HFFc6 (cell line): Measurements from ENCODE around the gene ME3. TPM values are rescaled to one million over a fixed set of nuclear protein-coding genes. Genes with fewer than 3 reads are reported as not detected.

Source experiments
- DNase-seq: peaks from one replicate; pipeline ENCODE4 v3.0.0-alpha.2; 2018
- H3K27ac Mint-ChIP-seq: 2 replicates; pipeline ENCODE4 v1.8.0; 2020; ENCODE audit warnings: mild to moderate bottlenecking, mixed read lengths
- H3K27me3 Mint-ChIP-seq: 2 replicates; pipeline ENCODE4 v1.8.0; 2021; ENCODE audit warnings: mild to moderate bottlenecking, moderate library complexity, mixed read lengths; ENCODE audit not compliant: insufficient read depth
- H3K36me3 Mint-ChIP-seq: 2 replicates; pipeline ENCODE4 v1.8.0; 2021; ENCODE audit warnings: low read depth, mixed read lengths
- H3K4me1 Mint-ChIP-seq: 2 replicates; pipeline ENCODE4 v1.8.0; 2020; ENCODE audit warnings: low read depth, mixed read lengths
- H3K4me3 Mint-ChIP-seq: 2 replicates; pipeline ENCODE4 v1.8.0; 2020; ENCODE audit warnings: mild to moderate bottlenecking, moderate library complexity, mixed read lengths
- H3K9me3 Mint-ChIP-seq: 2 replicates; pipeline ENCODE4 v1.8.0; 2020; ENCODE audit warnings: mild to moderate bottlenecking, mixed read lengths
- CTCF ChIP-seq: fragments of 200-600 bp; sonication (generic); IDR thresholded peaks from 2 replicates; pipeline ENCODE4 v1.5.0; 2021; ENCODE audit warnings: antibody characterized with exemption, mild to moderate bottlenecking
- total RNA-seq, 6 experiments: library from RNA; stranded (reverse); fragmentation: NEBNext Ultra II Directional; extraction: Animal tissue kit (Norgen Biotek cat#: 25700); gene quantifications; 2 replicates in 1 of 6; 3 replicates in 5 of 6; pipeline ENCODE4 v1.2.3, GENCODE V29; 2021

The ME3 gene
- total RNA-seq, 6 experiments from 2014 or later = 3.5 to 8.6 (median 6.6) TPM

- H3K4me1 Mint-ChIP-seq = peaks cover 36% of the 10 kb centered on the region
- no peaks in the 10 kb centered on the region for H3K9me3 Mint-ChIP-seq
- no peak for TF ChIP-seq CTCF
- DNase-seq = no peak
- H3K27me3 Mint-ChIP-seq = no peaks in the 10 kb centered on the region
- H3K27ac Mint-ChIP-seq = no peak overlapping the region
- H3K36me3 Mint-ChIP-seq = no peaks in the 10 kb centered on the region
- H3K4me3 Mint-ChIP-seq = no peak overlapping the region
These were observed 159.3 kb downstream of the ME3 start for GRCh38 chr11:86513138-86513537.

- no peak for TF ChIP-seq CTCF
- H3K36me3 Mint-ChIP-seq = 0 out of 2 replicates have a peak, but pooled peaks cover 1% of the 10 kb centered on the region
These were observed 161.3 kb downstream of the ME3 start for GRCh38 chr11:86511086-86511551.

GRCh38 chr11:86510674-86511073 is 161.7 kb downstream of the ME3 start:
- Mint-ChIP-seq H3K9me3 (no peaks in the 10 kb centered on the region), H3K27me3 (no peaks in the 10 kb centered on the region), H3K36me3 (0 out of 2 replicates have a peak, but pooled peaks cover 5% of the 10 kb centered on the region), H3K27ac (no peak overlapping the region), H3K4me3 (no peak overlapping the region), H3K4me1 (peaks cover 11% of the 10 kb centered on the region)
- no peak for TF ChIP-seq CTCF
- DNase-seq = no peak

More at GRCh38 chr11:86511086-86511551, 161.3 kb downstream of the ME3 start:
- no peak overlapping the region for H3K4me3 Mint-ChIP-seq
- peaks cover 16% of the 10 kb centered on the region for H3K4me1 Mint-ChIP-seq
- H3K27me3 Mint-ChIP-seq = no peaks in the 10 kb centered on the region
- peak; percentile 48 for DNase-seq
- no peaks in the 10 kb centered on the region for H3K9me3 Mint-ChIP-seq
- H3K27ac Mint-ChIP-seq = no peak overlapping the region

GRCh38 chr11:86510097-86510496 is 162.3 kb downstream of the ME3 start:
- Mint-ChIP-seq H3K27me3 (no peaks in the 10 kb centered on the region), H3K9me3 (no peaks in the 10 kb centered on the region)
- TF ChIP-seq CTCF = no peak

GRCh38 chr11:86509588-86509974 is 162.8 kb downstream of the ME3 start:
- no peak for DNase-seq
- TF ChIP-seq CTCF = no peak
- H3K27ac Mint-ChIP-seq = no peak overlapping the region
- 0 out of 2 replicates have a peak, but pooled peaks cover 5% of the 10 kb centered on the region for H3K36me3 Mint-ChIP-seq
- H3K4me3 Mint-ChIP-seq = no peak overlapping the region
- H3K27me3 Mint-ChIP-seq = no peaks in the 10 kb centered on the region
- peaks cover under 1% of the 10 kb centered on the region for H3K4me1 Mint-ChIP-seq
- H3K9me3 Mint-ChIP-seq = no peaks in the 10 kb centered on the region

More at GRCh38 chr11:86510097-86510496, 162.3 kb downstream of the ME3 start:
- Mint-ChIP-seq H3K27ac (no peak overlapping the region), H3K4me1 (peaks cover 6% of the 10 kb centered on the region), H3K4me3 (no peak overlapping the region), H3K36me3 (0 out of 2 replicates have a peak, but pooled peaks cover 5% of the 10 kb centered on the region)
- no peak for DNase-seq
